ENCODE measurements around the gene AMY2A.
"Not testable (repeated sequence)": the region's sequence is repeated elsewhere in the genome, so short reads cannot be mapped to it uniquely, and the experiment has no call there.

AMY2A gene

DNA sequence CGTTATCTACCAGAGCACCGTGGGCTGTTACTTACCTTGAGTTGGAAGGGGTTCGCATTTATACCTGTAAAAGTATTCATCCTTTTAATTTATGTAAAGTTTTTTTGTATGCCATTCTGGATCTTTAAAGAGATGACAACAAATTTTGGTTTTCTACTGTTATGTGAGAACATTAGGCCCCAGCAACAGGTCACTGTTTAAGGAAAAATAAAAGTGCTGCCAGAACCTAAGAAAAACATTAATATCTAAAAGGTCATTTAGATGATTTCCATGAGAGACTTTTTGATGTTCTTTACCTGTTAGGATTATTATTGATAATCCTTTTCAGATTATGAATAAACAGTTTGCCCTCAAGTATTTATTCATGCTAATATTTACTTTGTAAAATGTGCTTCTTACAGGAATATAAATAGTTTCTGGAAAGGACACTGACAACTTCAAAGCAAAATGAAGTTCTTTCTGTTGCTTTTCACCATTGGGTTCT lies at the start of gene AMY2A:
TSS of gene AMY2A (plus strand) at position 434 of the 484 bp plus-strand sequence. CDS start at position 448, 14 bp downstream.
- DNase-seq (ENCODE audit: low read depth in 3 of 3): not testable (repeated sequence)

DNA sequence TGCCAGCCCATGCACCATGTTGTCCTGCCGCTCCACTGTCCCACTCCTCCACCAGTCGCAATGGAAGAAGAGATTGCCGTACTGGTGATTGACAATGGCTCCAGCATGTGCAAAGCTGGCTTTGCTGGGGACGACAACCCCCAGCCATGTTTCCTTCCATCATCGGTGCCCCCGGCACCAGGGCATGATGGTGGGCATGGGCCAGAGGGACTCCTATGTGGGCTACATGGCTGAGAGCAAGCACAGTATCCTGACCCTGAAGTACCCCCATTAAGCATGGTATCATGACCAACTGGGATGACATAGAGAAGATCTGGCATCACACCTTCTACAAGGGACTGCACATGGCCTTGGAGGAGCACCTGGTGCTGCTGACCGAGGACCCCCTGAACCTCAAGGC lies 47.7 kb upstream of the AMY2A start:
- DNase-seq (ENCODE audit: low read depth in 3 of 3): no peak

DNA sequence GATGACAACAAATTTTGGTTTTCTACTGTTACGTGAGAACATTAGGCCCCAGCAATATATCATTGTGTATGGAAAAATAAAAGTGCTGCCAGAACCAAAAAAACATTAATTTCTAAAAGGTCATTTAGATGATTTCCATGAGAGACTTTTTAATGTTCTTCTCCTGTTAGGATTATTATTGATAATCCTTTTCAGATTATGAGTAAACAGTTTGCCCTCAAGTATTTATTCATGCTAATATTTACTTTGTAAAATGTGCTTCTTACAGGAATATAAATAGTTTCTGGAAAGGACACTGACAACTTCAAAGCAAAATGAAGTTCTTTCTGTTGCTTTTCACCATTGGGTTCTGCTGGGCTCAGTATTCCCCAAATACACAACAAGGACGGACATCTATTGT lies 45.9 kb upstream of the AMY2A start, which contains the start of gene AMY2B:
TSS of gene AMY2B (plus strand) at position 301 of the 400 bp plus-strand sequence. CDS start at position 315, 14 bp downstream.
- not testable (repeated sequence) for DNase-seq (ENCODE audit: low read depth in 3 of 3)

DNA sequence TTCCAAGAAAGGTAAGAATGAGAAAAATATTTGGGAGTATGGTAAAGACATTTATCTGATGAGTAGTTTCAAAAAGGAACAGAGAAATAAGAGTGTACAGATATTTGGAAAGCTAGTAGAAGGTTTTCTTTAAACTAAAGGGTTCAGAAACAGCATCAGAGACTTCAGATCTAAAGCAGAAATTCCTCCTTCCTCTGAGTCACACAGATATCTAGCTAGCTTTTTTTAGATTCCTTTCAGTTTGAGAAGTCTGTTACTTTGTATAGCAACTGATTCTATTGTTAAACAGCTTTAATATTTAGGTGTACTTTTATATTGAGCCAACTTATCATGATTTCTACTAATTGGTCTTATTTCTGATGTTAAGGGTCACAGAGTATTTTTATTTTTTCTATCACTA lies 41.2 kb upstream of the AMY2A start:
- no peak for DNase-seq (ENCODE audit: low read depth in 3 of 3)

DNA sequence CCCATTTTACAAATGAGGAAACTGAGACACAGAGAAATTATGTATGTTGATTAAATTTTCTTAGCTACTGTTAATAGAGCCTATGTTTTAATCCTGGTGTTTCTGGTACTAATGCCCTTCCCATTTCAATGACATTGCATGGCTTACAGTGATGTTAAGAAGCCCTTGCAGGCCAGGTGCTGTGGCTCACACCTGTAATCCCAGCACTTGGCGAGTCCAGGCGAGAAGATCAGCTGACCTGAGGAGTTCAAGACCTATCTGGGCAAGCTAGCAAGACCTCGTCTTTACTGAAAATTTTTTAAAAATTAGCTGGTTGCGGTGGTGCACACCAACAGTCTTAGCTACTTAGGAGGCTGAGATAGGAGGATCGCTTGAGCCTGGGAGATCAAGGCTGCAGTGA lies 40.4 kb upstream of the AMY2A start:
- DNase-seq (ENCODE audit: low read depth in 3 of 3): not testable (repeated sequence)

DNA sequence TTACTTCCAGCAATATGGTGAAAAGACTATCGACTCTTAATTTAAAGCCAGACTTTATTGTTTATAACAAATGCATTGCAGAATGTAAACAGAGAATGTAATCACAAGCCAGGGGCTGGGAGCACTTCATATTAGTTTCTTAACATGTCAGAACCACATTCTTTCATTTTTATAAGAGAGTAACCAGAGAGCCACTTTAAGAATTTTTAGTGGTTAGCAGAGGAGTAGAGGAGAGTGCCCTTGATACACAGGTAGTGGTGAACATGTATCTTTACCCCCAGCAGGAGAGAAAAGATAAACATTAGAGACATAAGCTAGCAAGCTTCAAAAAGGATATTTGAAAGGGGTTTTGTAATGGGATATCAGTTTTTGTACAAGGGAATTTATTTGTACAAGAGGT lies 34.8 kb upstream of the AMY2A start:
- DNase-seq (ENCODE audit: low read depth in 3 of 3): no peak

DNA sequence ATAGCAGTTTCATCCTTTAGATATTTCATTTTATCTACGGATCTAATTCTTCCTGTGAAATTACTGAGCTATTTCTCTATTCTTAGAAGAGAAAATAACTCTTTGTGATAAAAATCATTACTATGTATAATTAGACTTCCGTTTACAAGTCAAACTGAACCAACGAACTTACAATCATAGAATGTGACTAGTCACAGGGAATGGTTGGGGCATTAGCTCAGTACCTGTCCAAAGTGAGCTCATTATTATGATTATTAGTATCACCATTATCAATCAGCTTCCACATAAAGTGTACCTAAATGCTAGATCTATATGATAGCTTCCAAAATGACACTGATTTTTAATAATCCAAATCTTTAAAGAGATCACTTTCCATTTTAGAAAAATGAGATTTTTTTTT lies 33.3 kb upstream of the AMY2A start:
- no peak for DNase-seq (ENCODE audit: low read depth in 3 of 3)

DNA sequence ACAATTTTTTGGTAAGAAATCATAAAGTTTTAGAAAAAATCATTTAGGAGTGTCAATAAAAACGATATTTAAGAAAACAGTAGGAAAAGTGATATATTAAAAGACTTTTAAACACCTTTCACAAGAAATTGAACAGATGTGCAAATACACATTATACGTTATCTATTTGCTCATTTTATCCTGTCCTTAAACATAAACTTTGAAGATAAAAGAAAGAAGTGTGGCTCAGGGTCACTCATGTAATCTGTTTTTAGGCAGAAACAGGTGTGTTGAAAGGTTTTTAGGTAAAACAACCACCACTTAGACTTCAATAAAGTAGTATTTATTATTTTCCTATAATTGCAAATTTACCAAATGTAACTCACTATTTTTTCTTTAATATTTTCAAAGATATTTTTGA lies 32.7 kb upstream of the AMY2A start:
- no peak for DNase-seq (ENCODE audit: low read depth in 3 of 3)

DNA sequence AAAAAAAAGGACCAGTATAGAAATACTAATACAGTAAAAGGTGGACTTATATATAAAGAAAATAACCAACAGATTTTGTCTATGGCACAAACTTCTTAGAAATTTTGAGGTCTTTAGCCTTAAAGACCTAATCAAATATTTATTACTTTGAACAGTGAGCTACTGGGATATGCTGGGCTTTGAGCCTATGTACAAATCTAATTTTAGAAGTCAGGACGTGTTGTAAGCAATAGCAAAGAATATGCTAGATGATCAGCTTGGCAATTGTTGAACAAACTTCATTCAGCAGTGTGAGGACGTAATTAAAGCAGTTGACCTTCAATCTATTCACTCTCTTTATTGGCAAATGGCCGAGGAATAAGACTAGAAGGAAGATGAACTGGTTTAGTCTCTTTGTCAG lies 14.5 kb upstream of the AMY2A start:
- not testable (repeated sequence) for DNase-seq (ENCODE audit: low read depth in 3 of 3)

DNA sequence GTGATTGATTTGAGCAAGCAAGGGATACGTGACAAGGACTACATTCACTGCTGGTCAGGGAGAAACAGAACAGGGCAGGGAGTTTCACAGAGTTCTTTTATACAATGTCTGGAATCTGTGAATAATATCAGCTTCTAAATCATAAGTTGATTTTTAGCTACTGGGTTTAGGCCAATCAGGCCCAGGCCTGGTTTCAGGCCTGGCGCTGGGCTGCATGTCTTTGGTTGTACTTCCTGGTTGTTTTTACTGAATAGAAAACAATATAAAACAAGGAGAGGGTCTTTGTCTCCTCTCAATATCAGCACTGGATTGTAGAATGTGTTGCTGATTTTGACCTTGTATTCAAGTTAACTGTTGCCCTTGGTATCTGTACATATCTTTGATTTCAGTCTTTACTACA lies 865 bp upstream of the AMY2A start:
- no peak for DNase-seq (ENCODE audit: low read depth in 3 of 3)

DNA sequence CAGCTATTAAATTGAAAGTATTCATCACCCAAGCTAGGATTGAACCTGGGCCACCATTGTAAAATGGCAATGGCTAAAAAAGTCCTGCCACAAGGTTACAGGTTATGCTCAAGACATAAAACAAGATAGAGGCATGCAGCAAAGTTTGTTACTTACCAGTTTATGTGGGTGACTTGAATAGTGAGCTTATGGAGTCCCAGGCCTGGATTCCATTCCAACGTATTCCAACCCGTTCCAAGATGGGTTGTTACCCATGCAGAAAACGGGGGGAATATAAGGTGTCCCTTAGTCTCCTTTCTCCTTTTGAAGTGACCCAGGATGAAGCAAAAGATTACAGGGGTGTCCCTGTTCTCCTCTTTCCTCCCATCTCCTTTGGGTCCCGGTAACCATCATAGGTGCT lies 10.2 kb downstream of the AMY2A start:
- not testable (repeated sequence) for DNase-seq (ENCODE audit: low read depth in 3 of 3)

DNA sequence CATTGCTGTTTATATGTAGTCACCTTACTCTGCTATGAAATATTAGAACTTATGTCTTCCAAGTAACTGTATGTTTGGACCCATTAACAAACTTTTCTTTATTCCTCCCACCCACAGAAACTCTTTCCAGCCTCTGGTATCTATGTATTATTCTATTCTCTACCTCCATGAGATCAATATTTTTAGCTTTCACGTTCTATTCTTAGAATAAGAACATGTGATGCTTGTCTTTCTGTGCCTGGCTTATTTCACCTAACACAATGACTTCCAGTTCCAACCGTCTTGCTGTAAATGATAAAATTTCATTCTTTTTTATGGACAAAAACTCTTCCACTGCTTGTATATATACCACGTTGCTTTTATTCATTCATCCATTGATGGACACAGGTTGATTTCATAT lies 24.0 kb downstream of the AMY2A start:
- not testable (repeated sequence) for DNase-seq (ENCODE audit: low read depth in 3 of 3)

DNA sequence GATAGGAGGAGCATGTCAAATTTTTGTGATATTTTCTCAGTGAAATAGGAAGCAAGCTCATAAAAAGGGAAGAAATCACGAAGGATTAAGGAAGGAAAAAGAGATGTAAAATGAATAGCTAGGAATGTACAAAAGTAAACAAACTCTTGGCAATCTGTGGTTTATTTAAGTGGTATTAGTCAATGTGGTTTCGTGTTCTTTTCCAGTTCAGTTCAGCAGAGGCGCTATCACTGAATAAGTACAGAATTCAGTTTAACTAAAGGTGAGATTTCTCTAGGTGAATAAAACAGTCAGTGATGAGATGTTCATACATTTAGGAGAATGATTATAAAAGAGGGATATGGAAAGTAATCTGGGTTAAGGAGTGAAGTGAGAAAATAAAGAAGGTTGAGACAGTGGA lies 26.7 kb downstream of the AMY2A start:
- DNase-seq (ENCODE audit: low read depth in 3 of 3): not testable (repeated sequence)

DNA sequence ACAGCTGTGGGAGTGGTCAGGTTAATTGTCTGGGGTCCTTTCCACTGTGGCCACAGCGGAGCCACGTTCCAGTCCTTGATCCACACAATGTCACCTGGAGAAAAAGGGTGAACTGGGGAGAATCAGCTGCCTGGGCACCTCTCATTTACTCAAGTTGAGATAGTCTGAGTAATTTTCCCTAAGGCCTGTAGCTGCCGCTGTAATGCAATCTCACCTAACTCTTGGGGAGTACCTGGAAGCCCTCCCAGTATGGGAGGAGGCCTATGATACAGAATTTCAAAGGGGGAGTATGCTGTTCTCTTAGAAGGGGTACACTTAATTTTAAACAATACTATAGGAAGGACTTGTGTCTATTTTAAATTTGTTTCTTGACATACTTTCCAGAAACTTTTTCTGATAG lies 33.1 kb downstream of the AMY2A start:
- DNase-seq (ENCODE audit: low read depth in 3 of 3): not testable (repeated sequence)

DNA sequence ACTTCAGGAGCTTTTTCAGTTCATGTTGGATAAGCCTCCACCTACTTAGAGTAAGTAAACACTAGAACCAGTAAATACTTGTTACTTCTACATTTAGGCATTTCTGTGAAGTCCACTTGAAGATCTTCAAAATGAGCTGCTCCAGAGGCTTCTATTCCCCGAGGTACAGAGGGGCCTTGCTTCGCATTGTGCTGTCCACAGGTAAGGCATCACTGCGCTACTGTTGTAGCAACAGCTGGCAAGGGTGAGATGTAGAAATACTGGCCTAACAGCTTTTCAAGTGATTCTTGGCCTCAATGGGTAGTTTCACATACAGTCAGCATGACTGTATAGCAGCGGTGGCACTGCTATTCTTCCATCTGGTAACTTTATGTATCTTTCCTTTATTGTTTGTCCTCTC lies 33.7 kb downstream of the AMY2A start:
- not testable (repeated sequence) for DNase-seq (ENCODE audit: low read depth in 3 of 3)

DNA sequence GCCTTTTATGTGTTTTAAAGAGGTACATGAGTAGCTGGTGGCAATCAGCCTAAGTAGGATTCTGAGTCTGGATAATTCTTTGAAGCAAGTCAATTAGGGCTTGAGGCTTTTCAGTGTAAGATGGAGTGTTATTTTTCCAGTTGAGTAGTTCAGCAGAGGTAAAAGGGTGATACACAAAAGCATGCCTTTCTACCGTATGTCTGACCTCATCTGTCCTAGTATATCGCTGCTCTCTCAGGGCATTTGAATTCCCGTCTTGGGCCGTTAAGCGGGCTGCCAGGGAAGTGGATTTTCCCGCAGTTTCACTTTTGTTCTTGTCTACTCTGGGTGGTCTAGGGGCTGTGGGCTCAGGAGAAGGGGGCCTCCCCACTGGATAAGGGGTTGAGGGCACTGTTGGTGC lies 36.9 kb downstream of the AMY2A start:
- not testable (repeated sequence) for DNase-seq (ENCODE audit: low read depth in 3 of 3)

DNA sequence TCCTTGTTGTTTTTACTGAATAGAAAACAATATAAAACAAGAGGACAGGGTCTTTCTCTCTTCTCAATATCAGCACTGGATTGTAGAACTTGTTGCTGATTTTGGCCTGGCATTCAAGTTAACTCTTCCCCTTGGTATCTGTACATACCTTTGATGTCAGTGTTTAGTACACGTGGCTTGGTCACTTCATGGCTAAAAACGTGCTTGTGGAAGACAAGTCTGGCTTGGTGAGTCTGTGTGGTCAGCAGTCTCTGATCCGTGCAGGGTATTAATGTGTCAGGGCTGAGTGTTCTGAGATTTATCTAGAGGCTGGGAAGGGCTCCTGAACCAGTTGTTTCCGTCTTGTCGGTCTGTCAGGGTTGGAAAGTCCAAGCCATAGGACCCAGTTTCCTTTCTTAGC lies 38.2 kb downstream of the AMY2A start, which contains the start of gene AMY1A:
TSS of gene AMY1A (plus strand) at position 301 of the 400 bp plus-strand sequence. CDS start 571 bp downstream, outside the sequence.
- not testable (repeated sequence) for DNase-seq (ENCODE audit: low read depth in 3 of 3)

Measured in stimulated activated CD4-positive, alpha-beta T cell treated with anti-CD3 and anti-CD28 coated beads, TNF-alpha, amount 100 ng/mL, for 24 hours (primary cell).